Stromal cell of bone marrow (primary cell): Measurements from ENCODE around the gene RASGEF1B.

ENCODE experiments used
- DNase-seq: peaks from one replicate; pipeline ENCODE4 v3.0.0-alpha.2; 2012; ENCODE audit warnings: low read depth

The RASGEF1B gene

DNA sequence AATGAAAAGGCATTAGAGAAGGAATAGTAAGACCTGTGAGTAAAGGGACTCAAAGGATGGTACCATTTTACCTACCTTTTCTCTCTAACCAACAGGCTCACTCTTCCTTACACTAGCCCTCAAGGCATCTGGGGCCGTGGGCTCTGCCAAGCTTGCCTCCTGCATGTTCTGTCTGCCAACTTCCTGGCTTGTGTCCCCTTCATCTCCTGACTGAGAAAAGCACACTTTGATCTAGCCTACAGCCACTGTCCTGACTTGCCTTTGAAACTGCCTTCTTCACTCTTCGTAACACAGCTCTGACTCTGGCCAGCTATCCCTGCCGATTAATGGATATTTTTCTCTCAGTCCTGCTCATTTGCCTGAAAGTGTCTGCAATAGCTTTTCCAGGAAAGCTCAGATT, 76.5 kb downstream of the RASGEF1B start:
- no peak for DNase-seq

DNA sequence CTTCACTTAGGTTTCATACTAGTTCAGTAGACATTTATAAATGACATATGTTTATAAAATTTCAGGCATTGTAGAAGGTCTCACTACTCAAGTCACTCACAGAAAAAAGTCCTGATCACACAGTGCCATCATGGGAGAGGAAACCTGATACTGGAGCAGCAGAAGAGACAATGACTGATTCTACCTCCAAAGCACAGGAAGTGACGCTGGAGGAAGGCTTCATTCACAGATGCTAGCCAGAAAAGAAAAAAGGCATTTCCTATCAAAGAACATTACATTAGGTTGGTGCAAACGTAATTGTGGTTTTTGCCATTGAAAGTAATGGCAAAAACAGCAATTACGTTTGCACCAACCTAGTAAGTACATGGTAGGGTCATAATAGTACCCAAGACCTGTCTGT, 79.5 kb downstream of the RASGEF1B start:
- DNase-seq = no peak

DNA sequence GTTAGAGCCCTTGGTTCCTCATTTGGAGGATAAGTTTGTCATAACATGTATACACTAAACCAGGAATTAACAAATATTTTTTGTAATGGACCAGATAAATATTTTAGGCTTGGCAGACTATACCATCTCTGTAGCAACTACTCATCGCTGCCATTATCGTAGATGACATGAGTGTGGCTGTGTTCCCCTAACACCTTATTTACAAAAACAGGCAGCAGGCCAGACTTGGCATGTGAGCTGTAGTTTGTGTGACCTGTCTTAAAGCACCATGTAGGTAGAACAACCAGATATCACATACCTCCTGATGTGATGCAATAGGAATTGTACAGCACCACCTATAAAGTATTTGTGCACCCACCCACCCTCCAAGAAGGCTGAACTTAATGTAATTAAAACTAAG, 82.0 kb downstream of the RASGEF1B start:
- DNase-seq = no peak

DNA sequence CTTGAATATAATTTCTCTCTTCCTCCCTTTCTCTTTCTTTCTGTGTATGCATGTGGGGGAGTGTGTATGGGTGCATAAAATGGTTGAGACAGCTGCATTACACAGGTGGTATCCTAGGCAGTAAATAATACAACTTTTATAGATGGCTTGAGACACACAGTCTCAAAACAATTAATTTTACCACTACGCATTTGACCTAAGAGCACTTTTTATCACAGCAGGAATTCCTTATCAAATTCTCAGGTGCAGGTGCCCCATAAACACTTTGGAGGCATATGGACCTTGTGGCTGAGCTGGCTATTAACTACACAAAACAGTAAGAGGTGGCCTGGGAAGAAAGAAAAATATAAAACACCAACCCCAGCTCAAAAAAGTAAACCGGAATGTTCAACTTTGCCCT, 91.3 kb downstream of the RASGEF1B start:
- no peak for DNase-seq

DNA sequence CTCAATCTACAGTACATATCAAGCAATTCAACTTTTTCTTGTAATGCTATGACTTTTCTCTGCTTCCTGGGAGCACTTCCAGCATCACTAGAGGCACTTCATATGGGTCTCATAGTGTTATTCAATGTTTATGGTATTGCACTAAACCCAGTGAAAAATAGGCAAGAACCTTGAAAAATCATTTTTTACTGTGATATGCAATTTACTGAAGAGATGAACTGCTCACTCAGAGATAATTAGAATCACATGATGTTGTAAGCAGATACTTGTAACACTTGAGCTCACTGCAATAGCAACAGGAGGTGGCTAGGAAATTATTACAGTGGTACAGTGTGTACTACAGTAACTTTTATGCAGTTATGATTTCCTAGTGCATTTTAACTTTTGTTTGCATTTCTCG, 93.3 kb downstream of the RASGEF1B start:
- DNase-seq = no peak

DNA sequence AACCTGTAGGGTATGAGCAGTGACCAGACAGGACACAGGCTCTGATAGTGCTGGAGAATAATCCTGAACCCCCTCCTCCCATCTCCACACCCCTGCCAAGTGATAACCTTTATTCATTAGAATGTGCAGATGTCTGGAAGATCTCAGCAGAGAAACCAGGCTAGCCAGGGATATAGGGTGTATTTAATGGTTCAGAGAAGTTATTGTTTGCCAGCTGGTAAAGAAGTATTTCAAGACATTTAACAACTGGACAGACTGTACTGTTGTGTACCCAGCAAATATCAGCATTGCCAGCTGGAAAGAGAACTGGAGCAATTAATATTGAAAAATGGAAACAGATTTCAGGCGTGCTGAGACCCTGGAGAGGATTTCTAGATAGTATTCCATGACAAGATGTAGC, 94.5 kb downstream of the RASGEF1B start:
- no peak for DNase-seq

DNA sequence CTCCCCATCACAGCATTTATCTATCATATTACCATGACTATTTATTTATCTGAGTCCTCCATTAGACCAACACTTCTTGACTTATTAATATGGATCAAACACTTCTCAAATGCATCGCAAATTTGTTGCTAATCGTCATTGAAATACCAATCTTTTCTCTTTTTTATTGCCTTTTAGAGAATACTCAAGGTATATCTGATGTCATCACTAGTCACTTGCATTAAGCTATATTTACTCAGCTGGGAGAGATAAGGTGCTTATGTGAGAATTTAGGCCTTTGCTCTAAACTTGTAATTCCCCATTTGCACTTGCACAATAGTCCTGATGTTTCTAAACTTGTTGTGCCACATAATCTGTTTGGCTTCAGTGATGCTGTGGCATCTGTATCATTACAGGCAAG, 95.0 kb downstream of the RASGEF1B start:
- DNase-seq = no peak
